Measurements from ENCODE around the gene ARGLU1.

Gene ARGLU1

GRCh38 chr13:106513025-106513983, 54.6 kb downstream of the ARGLU1 start:
- TF ChIP-seq CTCF (IDR thresholded peaks at IDR 0.05; ENCODE audit: low read depth, low read length, missing control alignments) = no peak
- H3K4me3 ChIP-seq (ENCODE audit: low read depth, low read length) = no peak overlapping the region
- no peak for DNase-seq (ENCODE audit: low read depth)

- no peak for TF ChIP-seq CTCF (IDR thresholded peaks at IDR 0.05; ENCODE audit: low read depth, low read length, missing control alignments)
- no peak for DNase-seq (ENCODE audit: low read depth)
- H3K4me3 ChIP-seq (ENCODE audit: low read depth, low read length) = no peak overlapping the region
These were observed 60.2 kb downstream of the ARGLU1 start for GRCh38 chr13:106507560-106508274.

GRCh38 chr13:106506286-106506685, 61.7 kb downstream of the ARGLU1 start:
- DNase-seq (ENCODE audit: low read depth) = no peak
- no peak for TF ChIP-seq CTCF (IDR thresholded peaks at IDR 0.05; ENCODE audit: low read depth, low read length, missing control alignments)
- no peak overlapping the region for H3K4me3 ChIP-seq (ENCODE audit: low read depth, low read length)

- H3K4me3 ChIP-seq (ENCODE audit: low read depth, low read length) = no peak overlapping the region
- TF ChIP-seq CTCF (IDR thresholded peaks at IDR 0.05; ENCODE audit: low read depth, low read length, missing control alignments) = no peak
- DNase-seq (ENCODE audit: low read depth) = no peak
These were observed 62.2 kb downstream of the ARGLU1 start for GRCh38 chr13:106505732-106506131.

GRCh38 chr13:106505295-106505694, 62.6 kb downstream of the ARGLU1 start:
- DNase-seq (ENCODE audit: low read depth) = no peak
- TF ChIP-seq CTCF (IDR thresholded peaks at IDR 0.05; ENCODE audit: low read depth, low read length, missing control alignments) = no peak
- no peak overlapping the region for H3K4me3 ChIP-seq (ENCODE audit: low read depth, low read length)

- no peak for TF ChIP-seq CTCF (IDR thresholded peaks at IDR 0.05; ENCODE audit: low read depth, low read length, missing control alignments)
- no peak overlapping the region for H3K4me3 ChIP-seq (ENCODE audit: low read depth, low read length)
- no peak for DNase-seq (ENCODE audit: low read depth)
These were observed 64.0 kb downstream of the ARGLU1 start for GRCh38 chr13:106503730-106504453.
